NCI-H2081 treated with DMSO at 0.1 percent for 48 hours (cell line): ENCODE results near the gene CELA2A.
"Not testable (repeated sequence)": the region's sequence is repeated elsewhere in the genome, so short reads cannot be mapped to it uniquely, and the experiment has no call there.

Source experiments
- DNase-seq: peaks from one replicate; lab custom pipeline; 2025; lab: John Stamatoyannopoulos, UW

Gene CELA2A

GRCh38 chr1:15501208-15502032 lies 44.9 kb downstream of the CELA2A start:
- DNase-seq: no peak

GRCh38 chr1:15504436-15504835 lies 47.9 kb downstream of the CELA2A start:
- no peak for DNase-seq

- no peak for DNase-seq
These were observed 50.3 kb downstream of the CELA2A start for GRCh38 chr1:15506831-15507230.

GRCh38 chr1:15507278-15507677 lies 50.7 kb downstream of the CELA2A start:
- DNase-seq: no peak

GRCh38 chr1:15508700-15509487 lies 52.4 kb downstream of the CELA2A start:
- no peak for DNase-seq

GRCh38 chr1:15509586-15509985 lies 53.1 kb downstream of the CELA2A start:
- no peak for DNase-seq

- no peak for DNase-seq
These were observed 54.3 kb downstream of the CELA2A start for GRCh38 chr1:15510611-15511405.

- no peak for DNase-seq
These were observed 56.7 kb downstream of the CELA2A start for GRCh38 chr1:15513192-15513591.

- no peak for DNase-seq
These were observed 57.4 kb downstream of the CELA2A start for GRCh38 chr1:15513919-15514318.

- not testable (repeated sequence) for DNase-seq
These were observed 58.0 kb downstream of the CELA2A start for GRCh38 chr1:15514557-15514956.

GRCh38 chr1:15515022-15515663 lies 58.6 kb downstream of the CELA2A start:
- DNase-seq: no peak

- no peak for DNase-seq
These were observed 63.1 kb downstream of the CELA2A start for GRCh38 chr1:15519625-15520024.

GRCh38 chr1:15521206-15521906 lies 64.8 kb downstream of the CELA2A start:
- not testable (repeated sequence) for DNase-seq
